SU-DHL-6 (cell line): ENCODE data around the gene GFOD1.

Experiments used
- H2AFZ ChIP-seq: fragments of 200-600 bp; sonication (generic); 2 replicates; pipeline ENCODE4 v1.6.1; 2014; ENCODE audit warnings: low read depth, mild to moderate bottlenecking, moderate library complexity, mixed read lengths, antibody characterized with exemption, low read length; ENCODE audit not compliant: severe bottlenecking
- H3F3A ChIP-seq: fragments of 200-600 bp; shearing (Covaris generic); 2 replicates; pipeline ENCODE4 v1.6.0; 2016; ENCODE audit warnings: antibody characterized with exemption, mild to moderate bottlenecking; ENCODE audit not compliant: insufficient read depth
- H3K27ac ChIP-seq: fragments of 200-600 bp; sonication (generic); 2 replicates; pipeline ENCODE4 v1.5.1; 2016; ENCODE audit warnings: low read depth, mild to moderate bottlenecking, low read length, moderate library complexity, mixed read lengths
- H3K27me3 ChIP-seq: fragments of 200-600 bp; sonication (generic), shearing (Covaris generic); 2 replicates; pipeline ENCODE4 v1.6.0; 2014; ENCODE audit warnings: mild to moderate bottlenecking, low read length
- H3K36me3 ChIP-seq: fragments of 200-600 bp; sonication (generic); 2 replicates; pipeline ENCODE4 v1.6.1; 2014; ENCODE audit warnings: mild to moderate bottlenecking, low read length, mixed read lengths
- H3K4me2 ChIP-seq: fragments of 300-600, 200-600 bp; shearing (Covaris generic), sonication (generic); 2 replicates; pipeline ENCODE4 v1.6.0; 2014; ENCODE audit warnings: low read length, low read depth, mild to moderate bottlenecking; ENCODE audit not compliant: poor library complexity, severe bottlenecking
- H3K4me3 ChIP-seq: fragments of 200-600 bp; sonication (generic); 2 replicates; pipeline ENCODE4 v1.5.1; 2014; ENCODE audit warnings: antibody characterized with exemption, low read length, mild to moderate bottlenecking, mixed read lengths; ENCODE audit not compliant: insufficient read depth, poor library complexity, severe bottlenecking
- H3K79me2 ChIP-seq: fragments of 200-600 bp; sonication (generic); 2 replicates; pipeline ENCODE4 v1.6.1; 2014; ENCODE audit warnings: mild to moderate bottlenecking, low read length, moderate library complexity; ENCODE audit not compliant: insufficient read depth
- H3K9ac ChIP-seq: fragments of 200-600 bp; sonication (generic); 2 replicates; pipeline ENCODE4 v1.7.0; 2014; ENCODE audit warnings: mild to moderate bottlenecking, low read length
- H3K9me2 ChIP-seq: fragments of 200-600 bp; sonication (generic); replicated peaks from 2 replicates; pipeline ENCODE4 v1.6.1; 2014; ENCODE audit warnings: low read length; ENCODE audit not compliant: insufficient read depth
- H3K9me3 ChIP-seq: fragments of 200-600 bp; sonication (generic); 2 replicates; pipeline ENCODE4 v1.6.1; 2014; ENCODE audit warnings: low read length, mixed read lengths; ENCODE audit not compliant: insufficient read depth
- H4K20me1 ChIP-seq: fragments of 200-600 bp; sonication (generic); 2 replicates; pipeline ENCODE4 v1.6.1; 2014; ENCODE audit warnings: low read depth, mild to moderate bottlenecking, antibody characterized with exemption, low read length, moderate library complexity, mixed read lengths
- EZH2phosphoT487 ChIP-seq: fragments of 200-600 bp; sonication (generic), shearing (Covaris generic); conservative IDR thresholded peaks from 2 replicates; pipeline ENCODE4 v1.6.1; 2018; ENCODE audit warnings: mild to moderate bottlenecking, antibody characterized with exemption, low read length, moderate library complexity, mixed read lengths
- TF ChIP-seq, protein P1 (sequence below): fragments of 200-600 bp; sonication (generic); IDR thresholded peaks from one replicate; pipeline ENCODE4 v1.5.1; 2017; ENCODE audit warnings: antibody characterized with exemption, mild to moderate bottlenecking, low read length, moderate library complexity; ENCODE audit not compliant: insufficient read depth, poor library complexity, severe bottlenecking

The GFOD1 gene

GRCh38 chr6:13470238-13471140 lies 16.9 kb downstream of the GFOD1 start:
- Histone ChIP-seq H3K36me3 (no peaks in the 10 kb centered on the region), H3K27ac (no peak overlapping the region), H3K27me3 (no peaks in the 10 kb centered on the region), H3K9me3 (no peaks in the 10 kb centered on the region), H2AFZ (no peak overlapping the region), H3K9me2 (no peaks in the 10 kb centered on the region), H3F3A (no peaks in the 10 kb centered on the region), H3K79me2 (no peaks in the 10 kb centered on the region), H3K4me2 (no peak overlapping the region), H3K9ac (no peak overlapping the region), H3K4me3 (no peak overlapping the region), H4K20me1 (no peaks in the 10 kb centered on the region)
- no peak for TF ChIP-seq EZH2phosphoT487
- TF ChIP-seq, protein P1, sequence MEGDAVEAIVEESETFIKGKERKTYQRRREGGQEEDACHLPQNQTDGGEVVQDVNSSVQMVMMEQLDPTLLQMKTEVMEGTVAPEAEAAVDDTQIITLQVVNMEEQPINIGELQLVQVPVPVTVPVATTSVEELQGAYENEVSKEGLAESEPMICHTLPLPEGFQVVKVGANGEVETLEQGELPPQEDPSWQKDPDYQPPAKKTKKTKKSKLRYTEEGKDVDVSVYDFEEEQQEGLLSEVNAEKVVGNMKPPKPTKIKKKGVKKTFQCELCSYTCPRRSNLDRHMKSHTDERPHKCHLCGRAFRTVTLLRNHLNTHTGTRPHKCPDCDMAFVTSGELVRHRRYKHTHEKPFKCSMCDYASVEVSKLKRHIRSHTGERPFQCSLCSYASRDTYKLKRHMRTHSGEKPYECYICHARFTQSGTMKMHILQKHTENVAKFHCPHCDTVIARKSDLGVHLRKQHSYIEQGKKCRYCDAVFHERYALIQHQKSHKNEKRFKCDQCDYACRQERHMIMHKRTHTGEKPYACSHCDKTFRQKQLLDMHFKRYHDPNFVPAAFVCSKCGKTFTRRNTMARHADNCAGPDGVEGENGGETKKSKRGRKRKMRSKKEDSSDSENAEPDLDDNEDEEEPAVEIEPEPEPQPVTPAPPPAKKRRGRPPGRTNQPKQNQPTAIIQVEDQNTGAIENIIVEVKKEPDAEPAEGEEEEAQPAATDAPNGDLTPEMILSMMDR = no peak

- TF ChIP-seq, protein P1 = no peak
- no peak for TF ChIP-seq EZH2phosphoT487
- Histone ChIP-seq H2AFZ (no peak overlapping the region), H4K20me1 (no peaks in the 10 kb centered on the region), H3K4me3 (no peak overlapping the region), H3K9me3 (no peaks in the 10 kb centered on the region), H3K36me3 (no peaks in the 10 kb centered on the region), H3K9me2 (no peaks in the 10 kb centered on the region), H3K27me3 (no peaks in the 10 kb centered on the region), H3F3A (no peaks in the 10 kb centered on the region), H3K27ac (no peak overlapping the region), H3K9ac (no peak overlapping the region), H3K4me2 (no peak overlapping the region), H3K79me2 (no peaks in the 10 kb centered on the region)
Observed at GRCh38 chr6:13469693-13470092, 17.7 kb downstream of the GFOD1 start.

GRCh38 chr6:13468839-13469238 lies 18.6 kb downstream of the GFOD1 start:
- TF ChIP-seq, protein P1 = no peak
- no peak for TF ChIP-seq EZH2phosphoT487
- H3F3A ChIP-seq = no peaks in the 10 kb centered on the region
- no peaks in the 10 kb centered on the region for H3K9me3 ChIP-seq
- no peaks in the 10 kb centered on the region for H3K36me3 ChIP-seq
- no peaks in the 10 kb centered on the region for H3K9me2 ChIP-seq
- H3K27ac ChIP-seq = no peak overlapping the region
- no peak overlapping the region for H3K4me2 ChIP-seq
- H2AFZ ChIP-seq = no peak overlapping the region
- no peak overlapping the region for H3K9ac ChIP-seq
- no peaks in the 10 kb centered on the region for H3K27me3 ChIP-seq
- H4K20me1 ChIP-seq = no peaks in the 10 kb centered on the region
- no peaks in the 10 kb centered on the region for H3K79me2 ChIP-seq
- H3K4me3 ChIP-seq = no peak overlapping the region
